Activated naive CD8-positive, alpha-beta T cell treated with anti-CD3 and anti-CD28 coated beads, Interleukin-2, amount 50 U/mL, for 24 hours (primary cell): ENCODE measurements around the gene ZNF263.
"Not testable (repeated sequence)": the region's sequence is repeated elsewhere in the genome, so short reads cannot be mapped to it uniquely, and the experiment has no call there.

Source experiments
- ATAC-seq: fragments of 150-1000 bp; cut with Tn5 transposase; one replicate; pipeline ENCODE4 v1.10.0; 2021
- DNase-seq: peaks from one replicate; pipeline ENCODE4 v3.0.0; 2021
- H3K27ac Mint-ChIP-seq: one replicate; pipeline ENCODE4 v1.8.0; 2021; ENCODE audit warnings: mild to moderate bottlenecking, mixed read lengths
- H3K27me3 Mint-ChIP-seq: one replicate; pipeline ENCODE4 v1.8.0; 2021; ENCODE audit warnings: mixed read lengths
- H3K36me3 Mint-ChIP-seq: one replicate; pipeline ENCODE4 v1.8.0; 2021; ENCODE audit warnings: low read depth, mixed read lengths
- H3K4me1 Mint-ChIP-seq: one replicate; pipeline ENCODE4 v1.8.0; 2021; ENCODE audit warnings: mixed read lengths
- H3K4me3 Mint-ChIP-seq: one replicate; pipeline ENCODE4 v1.8.0; 2021; ENCODE audit warnings: mild to moderate bottlenecking, moderate library complexity, mixed read lengths
- H3K9me3 Mint-ChIP-seq: one replicate; pipeline ENCODE4 v1.8.0; 2021; ENCODE audit warnings: mixed read lengths

ZNF263 gene

DNA sequence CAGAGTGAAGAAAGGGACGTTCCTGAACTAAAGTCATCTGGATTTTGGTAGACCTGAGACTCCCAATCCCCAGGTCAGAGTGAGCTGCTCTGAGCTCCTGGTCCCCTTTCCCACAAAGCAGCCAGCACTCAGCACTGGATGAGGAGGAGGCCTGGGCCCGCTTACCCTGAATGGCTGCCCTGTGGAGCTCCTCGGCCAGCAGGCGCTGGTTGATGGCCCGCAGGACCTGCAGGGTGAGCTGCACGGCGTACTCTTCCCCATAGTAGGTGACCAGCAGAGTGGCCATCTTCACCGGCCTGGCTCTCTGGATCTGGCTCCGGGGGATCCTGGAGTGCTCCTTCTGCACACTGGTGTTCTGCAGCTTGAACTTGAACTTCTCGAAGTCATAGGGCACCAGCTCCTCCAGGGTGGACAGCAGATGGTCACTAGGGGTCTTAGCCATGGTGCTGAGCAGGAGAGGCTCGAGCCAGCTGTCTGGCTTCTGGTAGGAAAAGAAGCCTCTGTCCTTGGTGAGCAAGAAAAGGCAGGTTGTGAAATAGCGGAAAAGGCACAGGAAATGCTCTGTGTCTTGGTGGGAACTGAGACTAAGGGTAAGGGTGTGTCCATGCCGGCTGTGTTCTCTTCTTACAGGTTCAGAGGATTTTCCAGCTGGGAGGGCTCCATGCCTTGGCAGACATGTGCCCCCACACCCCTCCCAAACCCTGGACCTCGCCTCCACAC is 27.0 kb upstream of the ZNF263 start, which contains the start of gene MEFV:
Gene MEFV, minus strand, starts transcription at position 488 of the 720 bp plus-strand sequence. Its CDS starts 46 bp downstream, at position 442.
- no peaks in the 10 kb centered on the region for H3K36me3 Mint-ChIP-seq
- ATAC-seq (no peak), DNase-seq (no peak)
- H3K27me3 Mint-ChIP-seq = peaks cover 8% of the 10 kb centered on the region
- H3K27ac Mint-ChIP-seq = no peak within 1 kb of the TSS
- H3K4me3 Mint-ChIP-seq = no peak within 1 kb of the TSS
- no peaks in the 10 kb centered on the region for H3K9me3 Mint-ChIP-seq
- no peaks in the 10 kb centered on the region for H3K4me1 Mint-ChIP-seq

GRCh38 chr16:3256866-3257465 is 26.3 kb upstream of the ZNF263 start:
- no peak overlapping the region for H3K4me3 Mint-ChIP-seq
- no peaks in the 10 kb centered on the region for H3K9me3 Mint-ChIP-seq
- peaks cover 8% of the 10 kb centered on the region for H3K27me3 Mint-ChIP-seq
- no peaks in the 10 kb centered on the region for H3K4me1 Mint-ChIP-seq
- no peak overlapping the region for H3K27ac Mint-ChIP-seq
- H3K36me3 Mint-ChIP-seq = no peaks in the 10 kb centered on the region
- DNase-seq (no peak), ATAC-seq (no peak)

- Mint-ChIP-seq H3K27me3 (peaks cover 2% of the 10 kb centered on the region), H3K4me3 (no peak overlapping the region), H3K36me3 (peaks cover 2% of the 10 kb centered on the region), H3K4me1 (peaks cover 21% of the 10 kb centered on the region), H3K27ac (no peak overlapping the region), H3K9me3 (peaks cover 4% of the 10 kb centered on the region)
- DNase-seq (no peak), ATAC-seq (no peak)
Measured at GRCh38 chr16:3259836-3260235, 23.5 kb upstream of the ZNF263 start.

GRCh38 chr16:3262517-3262916 is 20.8 kb upstream of the ZNF263 start:
- peak overlapping the region; percentile 98 for H3K27ac Mint-ChIP-seq
- no peaks in the 10 kb centered on the region for H3K27me3 Mint-ChIP-seq
- ATAC-seq = no peak
- H3K36me3 Mint-ChIP-seq = peaks cover 17% of the 10 kb centered on the region
- peaks cover 41% of the 10 kb centered on the region for H3K4me1 Mint-ChIP-seq
- no peak for DNase-seq
- H3K4me3 Mint-ChIP-seq = peak overlapping the region; percentile 91
- peaks cover 4% of the 10 kb centered on the region for H3K9me3 Mint-ChIP-seq

DNA sequence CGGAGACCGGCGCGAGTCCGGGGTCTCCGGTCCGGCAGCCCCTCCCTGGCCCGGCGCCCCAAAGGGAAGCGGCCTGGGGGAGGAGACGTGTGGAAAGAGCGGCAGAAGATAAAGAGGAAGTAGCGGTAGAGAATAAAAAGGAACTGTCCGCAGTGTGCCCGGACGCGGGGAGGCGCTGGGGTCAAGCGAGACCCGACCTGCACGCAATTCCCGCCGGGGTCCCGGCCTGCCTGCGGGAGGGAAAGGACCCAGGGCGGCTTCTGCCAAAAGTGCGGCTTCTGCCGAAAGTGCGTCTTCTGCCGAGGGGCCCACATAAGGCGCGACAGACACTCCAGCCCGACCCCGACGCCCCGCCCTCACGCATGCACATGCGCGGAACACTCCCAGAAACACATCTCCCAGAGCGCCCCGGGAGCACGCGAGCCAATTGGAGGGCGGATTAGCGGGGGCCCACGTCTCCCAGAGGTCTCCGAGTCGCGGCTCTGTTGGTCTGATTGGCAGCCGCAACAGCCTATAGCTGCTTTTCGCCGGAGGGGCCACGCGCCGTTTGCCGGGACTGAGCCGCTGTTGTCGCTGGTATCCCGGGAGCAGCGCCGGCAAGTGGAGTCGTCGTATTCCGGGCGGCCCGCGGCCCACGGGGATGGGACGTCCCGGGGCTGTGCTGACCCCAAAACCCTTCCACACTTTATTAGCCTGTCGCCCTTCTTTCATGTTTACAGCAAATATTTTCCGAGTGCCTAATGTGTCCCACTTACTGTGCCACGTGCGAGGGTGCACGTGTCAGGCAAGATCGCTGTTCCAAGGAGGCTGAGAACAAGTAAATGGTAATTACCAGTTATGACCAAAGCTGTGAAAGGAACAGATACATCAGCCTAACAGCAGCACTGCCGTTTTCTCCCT is 18.9 kb upstream of the ZNF263 start:
- peaks cover 4% of the 10 kb centered on the region for H3K9me3 Mint-ChIP-seq
- ATAC-seq (peak; percentile 92), DNase-seq (peak; percentile 98)
- H3K36me3 Mint-ChIP-seq = peaks cover 29% of the 10 kb centered on the region
- peak overlapping the region; percentile 98 for H3K27ac Mint-ChIP-seq
- H3K27me3 Mint-ChIP-seq = no peaks in the 10 kb centered on the region
- H3K4me3 Mint-ChIP-seq = peak overlapping the region; percentile 91
- peaks cover 42% of the 10 kb centered on the region for H3K4me1 Mint-ChIP-seq

- H3K4me3 Mint-ChIP-seq = peak overlapping the region; percentile 17
- DNase-seq = no peak
Measured at GRCh38 chr16:3266873-3267537, 16.3 kb upstream of the ZNF263 start.

DNA sequence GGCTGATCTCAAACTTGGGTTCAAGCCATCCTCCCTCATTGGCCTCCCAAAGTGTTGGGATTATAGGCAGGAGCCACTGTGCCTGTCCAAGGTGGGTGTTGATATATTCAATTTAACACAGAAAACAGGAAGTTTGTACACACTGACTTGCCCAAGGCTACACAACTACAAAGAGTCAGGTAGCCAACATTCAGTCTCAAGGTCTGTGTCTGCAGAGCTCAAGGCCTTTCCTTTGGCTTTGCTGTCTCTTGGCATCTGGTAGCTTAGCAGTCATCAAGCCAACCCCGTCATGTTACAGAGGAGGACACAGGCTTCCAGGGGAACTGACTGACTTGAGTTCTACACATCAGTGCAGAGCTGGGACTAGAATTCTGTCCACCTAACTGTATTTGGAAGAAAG is 15.0 kb upstream of the ZNF263 start:
- Mint-ChIP-seq H3K4me1 (peaks cover 33% of the 10 kb centered on the region), H3K9me3 (peaks cover 5% of the 10 kb centered on the region), H3K27ac (no peak overlapping the region), H3K36me3 (peaks cover 31% of the 10 kb centered on the region), H3K4me3 (no peak overlapping the region), H3K27me3 (no peaks in the 10 kb centered on the region)
- DNase-seq = no peak
- ATAC-seq = no peak

More at GRCh38 chr16:3266873-3267537, 16.3 kb upstream of the ZNF263 start:
- Mint-ChIP-seq H3K4me1 (peaks cover 42% of the 10 kb centered on the region), H3K36me3 (peaks cover 31% of the 10 kb centered on the region), H3K27me3 (no peaks in the 10 kb centered on the region), H3K27ac (peak overlapping the region; percentile 52), H3K9me3 (peaks cover 7% of the 10 kb centered on the region)
- no peak for ATAC-seq

DNA sequence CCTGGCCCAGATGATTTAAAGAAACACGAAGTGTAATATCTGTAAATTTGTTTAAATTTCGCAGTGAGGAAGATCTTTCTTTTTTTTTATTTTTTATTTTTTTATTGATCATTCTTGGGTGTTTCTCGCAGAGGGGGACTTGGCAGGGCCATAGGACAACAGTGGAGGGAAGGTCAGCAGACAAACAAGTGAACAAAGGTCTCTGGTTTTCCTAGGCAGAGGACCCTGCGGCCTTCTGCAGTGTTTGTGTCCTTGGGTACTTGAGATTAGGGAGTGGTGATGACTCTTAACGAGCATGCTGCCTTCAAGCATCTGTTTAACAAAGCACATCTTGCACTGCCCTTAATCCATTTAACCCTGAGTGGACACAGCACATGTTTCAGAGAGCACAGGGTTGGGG is 12.6 kb upstream of the ZNF263 start:
- not testable (repeated sequence) for H3K4me3 Mint-ChIP-seq, H3K9me3 Mint-ChIP-seq, DNase-seq, H3K27ac Mint-ChIP-seq, ATAC-seq, H3K27me3 Mint-ChIP-seq
- Mint-ChIP-seq H3K4me1 (peaks cover 15% of the 10 kb centered on the region), H3K36me3 (peaks cover 25% of the 10 kb centered on the region)

GRCh38 chr16:3271281-3271680 is 12.0 kb upstream of the ZNF263 start:
- ATAC-seq, H3K27me3 Mint-ChIP-seq, H3K27ac Mint-ChIP-seq, DNase-seq, H3K9me3 Mint-ChIP-seq, H3K4me3 Mint-ChIP-seq: not testable (repeated sequence)
- peaks cover 23% of the 10 kb centered on the region for H3K36me3 Mint-ChIP-seq
- H3K4me1 Mint-ChIP-seq = peaks cover 13% of the 10 kb centered on the region

DNA sequence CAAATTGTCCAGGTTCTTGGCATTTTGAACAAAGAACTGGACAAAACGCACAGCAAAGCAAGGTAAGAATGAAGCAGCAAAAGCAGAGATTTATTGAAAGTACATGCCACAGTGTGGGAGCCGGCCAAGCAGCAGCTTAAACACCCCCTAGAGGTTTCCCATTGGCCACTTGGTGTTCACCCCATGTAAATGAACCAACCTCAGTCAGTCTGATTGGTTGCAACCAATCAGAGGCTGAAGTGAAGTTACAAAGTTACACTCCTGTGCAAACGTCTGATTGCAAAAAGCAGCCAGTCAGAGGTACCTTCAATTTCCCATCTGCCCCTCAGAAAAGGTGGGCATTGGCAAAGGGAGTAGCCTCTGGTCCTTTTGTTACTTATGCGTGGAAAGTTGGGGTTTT is 8.8 kb upstream of the ZNF263 start:
- H3K9me3 Mint-ChIP-seq = peaks cover 10% of the 10 kb centered on the region
- no peak overlapping the region for H3K27ac Mint-ChIP-seq
- H3K4me1 Mint-ChIP-seq = no peaks in the 10 kb centered on the region
- H3K36me3 Mint-ChIP-seq = peaks cover 2% of the 10 kb centered on the region
- no peak for ATAC-seq
- DNase-seq = no peak
- peaks cover 3% of the 10 kb centered on the region for H3K27me3 Mint-ChIP-seq
- H3K4me3 Mint-ChIP-seq = no peak overlapping the region

DNA sequence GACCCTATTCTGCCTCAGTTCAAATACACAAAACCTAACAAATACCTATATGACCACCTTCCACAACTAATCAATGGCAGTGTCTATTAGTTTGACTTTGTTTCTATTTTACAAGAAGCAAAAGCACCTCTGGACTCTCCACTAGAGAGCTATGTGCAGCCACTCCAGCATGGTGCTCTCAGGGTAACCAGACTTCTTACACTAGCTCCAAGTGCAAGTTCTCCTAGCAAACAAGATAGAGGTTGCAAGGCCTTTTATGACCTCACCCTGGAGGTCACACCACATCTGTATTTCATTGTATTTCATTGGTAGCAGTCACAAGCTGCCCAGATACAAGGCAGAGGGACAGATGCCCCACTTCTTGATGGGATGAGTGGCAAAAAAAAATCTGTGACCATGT is 8.3 kb upstream of the ZNF263 start:
- Mint-ChIP-seq H3K27ac (no peak overlapping the region), H3K9me3 (peaks cover 9% of the 10 kb centered on the region), H3K4me3 (no peak overlapping the region), H3K4me1 (no peaks in the 10 kb centered on the region), H3K36me3 (peaks cover under 1% of the 10 kb centered on the region), H3K27me3 (peaks cover 3% of the 10 kb centered on the region)
- ATAC-seq (no peak), DNase-seq (no peak)

DNA sequence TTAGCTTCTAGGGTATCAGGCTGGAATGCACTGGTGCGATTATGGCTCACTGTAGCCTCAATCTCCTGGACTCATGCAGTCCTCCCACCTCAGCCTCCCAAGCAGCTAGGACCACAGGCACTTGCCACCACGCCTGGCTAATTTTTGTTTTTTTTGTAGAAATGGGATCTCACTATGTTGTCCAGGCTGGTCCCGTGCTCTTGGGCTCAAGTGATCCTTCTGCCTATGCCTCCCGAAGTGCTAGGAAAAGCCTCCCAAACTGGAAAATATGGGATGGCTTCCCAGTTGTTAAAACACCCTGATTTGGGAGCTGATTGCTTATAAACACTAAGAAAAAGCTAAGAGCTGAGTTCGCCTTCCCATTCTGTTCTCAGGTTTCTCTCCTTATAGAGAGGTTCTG is 6.6 kb upstream of the ZNF263 start:
- DNase-seq (no peak), ATAC-seq (no peak)
- H3K4me3 Mint-ChIP-seq = no peak overlapping the region
- H3K27ac Mint-ChIP-seq = no peak overlapping the region
- peaks cover 3% of the 10 kb centered on the region for H3K27me3 Mint-ChIP-seq
- H3K36me3 Mint-ChIP-seq = no peaks in the 10 kb centered on the region
- H3K9me3 Mint-ChIP-seq = peaks cover 7% of the 10 kb centered on the region
- peaks cover 5% of the 10 kb centered on the region for H3K4me1 Mint-ChIP-seq

DNA sequence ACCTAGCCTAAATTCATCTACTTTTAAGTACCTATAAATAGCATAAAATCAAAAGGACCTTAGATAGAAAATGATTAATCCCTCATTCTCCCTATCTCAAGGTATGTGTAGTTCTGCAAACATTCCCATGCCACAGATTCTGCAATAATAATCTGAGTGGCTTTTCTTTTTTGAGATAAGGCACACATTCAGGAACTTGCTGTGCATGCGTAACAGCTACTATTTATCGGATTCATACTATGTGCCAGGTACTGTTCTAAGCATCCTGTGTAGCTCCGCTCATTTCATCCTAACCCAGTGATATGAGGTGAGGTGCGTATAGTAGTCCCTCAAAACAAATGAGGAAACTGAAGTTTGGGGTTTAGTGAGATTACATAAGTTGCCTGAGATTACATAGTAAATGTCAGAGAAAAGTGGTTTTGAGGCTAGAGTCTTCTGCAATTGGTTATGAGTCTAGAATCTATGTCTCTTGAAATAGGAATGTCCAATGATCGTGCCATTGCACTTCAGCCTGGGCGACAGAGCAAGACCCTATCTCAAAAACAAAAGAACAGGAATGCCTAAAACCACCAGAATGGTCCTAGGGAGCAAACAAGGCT is 2.0 kb upstream of the ZNF263 start:
- ATAC-seq (no peak), DNase-seq (no peak)
- H3K9me3 Mint-ChIP-seq = peaks cover 12% of the 10 kb centered on the region
- peaks cover 26% of the 10 kb centered on the region for H3K36me3 Mint-ChIP-seq
- H3K4me1 Mint-ChIP-seq = peaks cover 40% of the 10 kb centered on the region
- H3K27ac Mint-ChIP-seq = no peak overlapping the region
- H3K27me3 Mint-ChIP-seq = peaks cover 3% of the 10 kb centered on the region
- H3K4me3 Mint-ChIP-seq = peak overlapping the region; percentile 94
